H1 (cell line): ENCODE data around the gene AGAP1.

Source experiments
- TF ChIP-seq, protein P1 (sequence below), 3 experiments: IDR thresholded peaks; 1 replicate in 2 of 3; 2 replicates in 1 of 3; pipeline versions ENCODE4 v1.5.1 to v1.6.1; 2011; ENCODE audit warnings: low read length in 3 of 3, mild to moderate bottlenecking in 3 of 3, inconsistent platforms in 2 of 3, low read depth in 1 of 3, moderate library complexity in 1 of 3; ENCODE audit not compliant: insufficient read depth in 1 of 3; ENCODE audit errors: control extremely low read depth in 1 of 3
- TF ChIP-seq, protein P2 (sequence below): IDR thresholded peaks from 2 replicates; pipeline ENCODE4 v1.6.1; 2012; ENCODE audit warnings: inconsistent platforms

DNA sequence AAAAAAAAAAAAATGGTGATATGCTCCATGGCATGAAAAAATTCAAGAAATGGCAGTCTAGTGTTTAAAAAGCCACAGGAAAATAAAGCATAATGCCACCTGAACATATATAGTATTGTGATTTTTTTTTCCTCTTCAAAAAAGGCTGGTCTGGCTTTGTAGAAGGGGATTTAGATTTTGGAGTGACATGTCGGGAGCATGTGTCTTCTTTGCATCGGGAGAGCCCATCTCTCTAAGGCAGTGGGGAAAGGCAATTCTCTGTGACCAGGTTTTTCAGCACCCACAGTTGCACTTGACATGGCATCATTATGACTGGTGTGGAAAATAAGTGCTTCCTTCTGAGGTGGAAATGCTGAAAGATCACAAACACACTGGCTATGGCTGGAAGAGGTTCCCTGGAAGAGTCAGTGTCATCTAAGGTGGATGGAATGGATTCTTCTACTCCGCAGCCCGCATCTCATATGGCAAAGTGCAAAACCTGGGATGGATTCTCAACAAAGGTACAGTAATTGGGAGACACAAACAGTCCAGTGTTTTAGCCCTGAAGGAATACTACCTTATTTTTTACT lies 172.5 kb downstream of the AGAP1 start:
- TF ChIP-seq, protein P1, sequence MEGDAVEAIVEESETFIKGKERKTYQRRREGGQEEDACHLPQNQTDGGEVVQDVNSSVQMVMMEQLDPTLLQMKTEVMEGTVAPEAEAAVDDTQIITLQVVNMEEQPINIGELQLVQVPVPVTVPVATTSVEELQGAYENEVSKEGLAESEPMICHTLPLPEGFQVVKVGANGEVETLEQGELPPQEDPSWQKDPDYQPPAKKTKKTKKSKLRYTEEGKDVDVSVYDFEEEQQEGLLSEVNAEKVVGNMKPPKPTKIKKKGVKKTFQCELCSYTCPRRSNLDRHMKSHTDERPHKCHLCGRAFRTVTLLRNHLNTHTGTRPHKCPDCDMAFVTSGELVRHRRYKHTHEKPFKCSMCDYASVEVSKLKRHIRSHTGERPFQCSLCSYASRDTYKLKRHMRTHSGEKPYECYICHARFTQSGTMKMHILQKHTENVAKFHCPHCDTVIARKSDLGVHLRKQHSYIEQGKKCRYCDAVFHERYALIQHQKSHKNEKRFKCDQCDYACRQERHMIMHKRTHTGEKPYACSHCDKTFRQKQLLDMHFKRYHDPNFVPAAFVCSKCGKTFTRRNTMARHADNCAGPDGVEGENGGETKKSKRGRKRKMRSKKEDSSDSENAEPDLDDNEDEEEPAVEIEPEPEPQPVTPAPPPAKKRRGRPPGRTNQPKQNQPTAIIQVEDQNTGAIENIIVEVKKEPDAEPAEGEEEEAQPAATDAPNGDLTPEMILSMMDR (IDR thresholded peaks at IDR 0.05; ENCODE audit: control extremely low read depth in 1 of 3, insufficient read depth in 1 of 3, low read depth in 1 of 3, low read length in 3 of 3) = no peak
- TF ChIP-seq, protein P2, sequence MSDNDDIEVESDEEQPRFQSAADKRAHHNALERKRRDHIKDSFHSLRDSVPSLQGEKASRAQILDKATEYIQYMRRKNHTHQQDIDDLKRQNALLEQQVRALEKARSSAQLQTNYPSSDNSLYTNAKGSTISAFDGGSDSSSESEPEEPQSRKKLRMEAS = peak; percentile 39; the same call in 1 of the 2 replicates
